ENCODE data around the gene KBTBD12. TPM values are rescaled to one million over a fixed set of nuclear protein-coding genes. Genes with fewer than 3 reads are reported as not detected.

The KBTBD12 gene
- total and polyA plus RNA-seq, 10 of the 15 experiments (the other 5 are each of a cell fraction or from before 2014, with no cell fraction given), result 0.01 to 0.11 TPM; not detected in 8

DNA sequence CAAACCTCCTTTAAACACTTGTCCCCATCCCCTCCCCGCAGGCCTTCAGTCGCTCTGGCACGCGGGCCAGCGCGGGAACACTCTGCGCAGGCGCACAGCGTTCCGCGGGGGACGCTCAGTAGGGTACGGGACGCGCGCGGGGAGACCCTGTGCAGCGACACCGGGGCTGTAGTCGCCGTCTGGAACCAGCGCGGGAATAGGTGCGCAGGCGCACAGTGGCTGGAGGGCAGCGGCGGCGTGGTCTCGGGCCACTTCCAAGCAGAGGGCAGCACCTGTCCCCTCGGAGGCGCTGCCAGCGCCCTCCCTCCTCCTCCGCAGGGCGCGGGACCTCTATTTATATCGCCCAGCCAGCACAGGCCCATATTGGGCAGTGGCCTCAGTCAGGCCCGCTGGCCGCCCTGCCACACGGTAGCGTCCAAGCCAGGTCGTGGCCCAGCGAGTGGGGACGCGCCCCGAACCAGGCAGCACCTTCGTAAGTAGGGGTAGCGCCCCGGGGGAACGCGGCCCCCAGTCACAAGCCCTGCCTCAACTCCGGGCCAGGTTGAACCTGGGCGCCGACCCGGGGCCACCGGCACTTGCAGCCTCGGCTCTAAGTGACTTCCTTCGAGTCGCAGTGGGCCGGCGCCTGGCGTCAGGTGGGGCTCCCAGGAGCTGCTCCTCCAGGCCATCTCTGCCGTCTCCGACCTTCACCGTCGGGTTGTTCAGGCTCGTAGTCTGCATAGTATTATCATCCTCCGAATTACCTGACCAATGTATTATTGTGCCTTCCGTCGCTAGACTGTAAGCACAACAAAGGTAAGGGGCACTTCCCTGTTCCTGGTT lies at the start of gene KBTBD12 (continued):
- TF ChIP-seq ELK1 (IDR thresholded peaks at IDR 0.05; ENCODE audit: low read depth, low read length) (no peak), SUPT20H (IDR thresholded peaks at IDR 0.05; ENCODE audit: borderline replicate concordance, control insufficient read depth, low read depth, low read length) (no peak), NFYA (IDR thresholded peaks at IDR 0.05; ENCODE audit: borderline replicate concordance, low read depth, low read length) (no peak), MTA2 (IDR thresholded peaks at IDR 0.05; ENCODE audit: low read depth) (no peak)
- TF ChIP-seq, protein P1, sequence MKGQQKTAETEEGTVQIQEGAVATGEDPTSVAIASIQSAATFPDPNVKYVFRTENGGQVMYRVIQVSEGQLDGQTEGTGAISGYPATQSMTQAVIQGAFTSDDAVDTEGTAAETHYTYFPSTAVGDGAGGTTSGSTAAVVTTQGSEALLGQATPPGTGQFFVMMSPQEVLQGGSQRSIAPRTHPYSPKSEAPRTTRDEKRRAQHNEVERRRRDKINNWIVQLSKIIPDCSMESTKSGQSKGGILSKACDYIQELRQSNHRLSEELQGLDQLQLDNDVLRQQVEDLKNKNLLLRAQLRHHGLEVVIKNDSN (IDR thresholded peaks at IDR 0.05; ENCODE audit: borderline replicate concordance, extremely low read length, insufficient read depth, low read depth, low read length), result no peak
- TF ChIP-seq, protein P2, sequence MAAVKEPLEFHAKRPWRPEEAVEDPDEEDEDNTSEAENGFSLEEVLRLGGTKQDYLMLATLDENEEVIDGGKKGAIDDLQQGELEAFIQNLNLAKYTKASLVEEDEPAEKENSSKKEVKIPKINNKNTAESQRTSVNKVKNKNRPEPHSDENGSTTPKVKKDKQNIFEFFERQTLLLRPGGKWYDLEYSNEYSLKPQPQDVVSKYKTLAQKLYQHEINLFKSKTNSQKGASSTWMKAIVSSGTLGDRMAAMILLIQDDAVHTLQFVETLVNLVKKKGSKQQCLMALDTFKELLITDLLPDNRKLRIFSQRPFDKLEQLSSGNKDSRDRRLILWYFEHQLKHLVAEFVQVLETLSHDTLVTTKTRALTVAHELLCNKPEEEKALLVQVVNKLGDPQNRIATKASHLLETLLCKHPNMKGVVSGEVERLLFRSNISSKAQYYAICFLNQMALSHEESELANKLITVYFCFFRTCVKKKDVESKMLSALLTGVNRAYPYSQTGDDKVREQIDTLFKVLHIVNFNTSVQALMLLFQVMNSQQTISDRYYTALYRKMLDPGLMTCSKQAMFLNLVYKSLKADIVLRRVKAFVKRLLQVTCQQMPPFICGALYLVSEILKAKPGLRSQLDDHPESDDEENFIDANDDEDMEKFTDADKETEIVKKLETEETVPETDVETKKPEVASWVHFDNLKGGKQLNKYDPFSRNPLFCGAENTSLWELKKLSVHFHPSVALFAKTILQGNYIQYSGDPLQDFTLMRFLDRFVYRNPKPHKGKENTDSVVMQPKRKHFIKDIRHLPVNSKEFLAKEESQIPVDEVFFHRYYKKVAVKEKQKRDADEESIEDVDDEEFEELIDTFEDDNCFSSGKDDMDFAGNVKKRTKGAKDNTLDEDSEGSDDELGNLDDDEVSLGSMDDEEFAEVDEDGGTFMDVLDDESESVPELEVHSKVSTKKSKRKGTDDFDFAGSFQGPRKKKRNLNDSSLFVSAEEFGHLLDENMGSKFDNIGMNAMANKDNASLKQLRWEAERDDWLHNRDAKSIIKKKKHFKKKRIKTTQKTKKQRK (IDR thresholded peaks at IDR 0.05; ENCODE audit: low read depth, low read length), result no peak

Measured in GM12878 (cell line).